Measurements from ENCODE around the gene OR2V2.
"Not testable (repeated sequence)": the region's sequence is repeated elsewhere in the genome, so short reads cannot be mapped to it uniquely, and the experiment has no call there.

Gene OR2V2

GRCh38 chr5:181146927-181147636 lies at the start of gene OR2V2:
TSS of gene OR2V2 (plus strand) at chr5:181147586. CDS start at chr5:181154943, 7,357 bp downstream.
- DNase-seq, result not testable (repeated sequence)

- DNase-seq, result not testable (repeated sequence)
Observed at GRCh38 chr5:181097759-181098491, 49.5 kb upstream of the OR2V2 start.

- no peak for DNase-seq
Observed at GRCh38 chr5:181098762-181099601, 48.4 kb upstream of the OR2V2 start.

- DNase-seq, result no peak
Observed at GRCh38 chr5:181099602-181100086, 47.7 kb upstream of the OR2V2 start.

- no peak for DNase-seq
Observed at GRCh38 chr5:181100121-181100875, 47.1 kb upstream of the OR2V2 start.

- not testable (repeated sequence) for DNase-seq
Observed at GRCh38 chr5:181101030-181101641, 46.2 kb upstream of the OR2V2 start.

GRCh38 chr5:181101930-181102674 lies 45.3 kb upstream of the OR2V2 start:
- not testable (repeated sequence) for DNase-seq

- DNase-seq, result not testable (repeated sequence)
Observed at GRCh38 chr5:181104259-181104568, 43.2 kb upstream of the OR2V2 start.

GRCh38 chr5:181104606-181105390 lies 42.6 kb upstream of the OR2V2 start:
- not testable (repeated sequence) for DNase-seq

GRCh38 chr5:181105391-181106025 lies 41.9 kb upstream of the OR2V2 start:
- no peak for DNase-seq

GRCh38 chr5:181107699-181108098 lies 39.7 kb upstream of the OR2V2 start:
- DNase-seq, result no peak

- DNase-seq, result no peak
Observed at GRCh38 chr5:181108578-181109165, 38.7 kb upstream of the OR2V2 start.

GRCh38 chr5:181109489-181110013 lies 37.8 kb upstream of the OR2V2 start:
- DNase-seq, result no peak

- no peak for DNase-seq
Observed at GRCh38 chr5:181111010-181111409, 36.4 kb upstream of the OR2V2 start.

GRCh38 chr5:181112476-181112875 lies 34.9 kb upstream of the OR2V2 start:
- no peak for DNase-seq

GRCh38 chr5:181113572-181113971 lies 33.8 kb upstream of the OR2V2 start:
- DNase-seq, result not testable (repeated sequence)

- DNase-seq, result no peak
Observed at GRCh38 chr5:181114284-181114843, 33.0 kb upstream of the OR2V2 start.

- no peak for DNase-seq
Observed at GRCh38 chr5:181114844-181115778, 32.3 kb upstream of the OR2V2 start.
